HG03175 (cell line): ENCODE data around the gene GAREM1.
"Not testable (repeated sequence)": the region's sequence is repeated elsewhere in the genome, so short reads cannot be mapped to it uniquely, and the experiment has no call there.

Source experiments
- ATAC-seq: cut with Tn5 transposase; IDR thresholded peaks from one replicate; pipeline ENCODE4 v1.9.1; 2021; ENCODE audit warnings: mild to moderate bottlenecking, moderate library complexity; ENCODE audit not compliant: unreplicated experiment

GAREM1 gene

GRCh38 chr18:32297579-32298170 lies 173.0 kb downstream of the GAREM1 start:
- no peak for ATAC-seq

GRCh38 chr18:32296851-32297250 lies 173.8 kb downstream of the GAREM1 start:
- no peak for ATAC-seq

DNA sequence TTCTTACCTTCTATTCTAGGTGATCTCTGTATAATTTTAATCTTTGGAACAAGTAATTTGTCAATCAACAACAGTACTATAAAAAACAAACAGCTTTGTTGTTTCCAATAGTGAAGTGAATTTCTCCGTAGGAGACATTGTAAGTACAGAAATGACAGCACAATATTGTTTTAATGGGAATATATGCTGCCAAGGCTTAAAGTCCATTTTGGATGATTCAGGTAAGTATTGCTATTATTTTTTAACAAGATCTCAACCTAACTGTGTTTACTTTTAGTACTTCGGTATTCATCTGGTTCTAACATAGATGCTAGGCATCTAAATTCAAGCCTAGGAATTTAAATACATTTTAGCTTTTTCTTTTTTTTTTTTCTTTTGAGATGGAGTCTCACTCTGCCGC lies 175.1 kb downstream of the GAREM1 start:
- no peak for ATAC-seq

DNA sequence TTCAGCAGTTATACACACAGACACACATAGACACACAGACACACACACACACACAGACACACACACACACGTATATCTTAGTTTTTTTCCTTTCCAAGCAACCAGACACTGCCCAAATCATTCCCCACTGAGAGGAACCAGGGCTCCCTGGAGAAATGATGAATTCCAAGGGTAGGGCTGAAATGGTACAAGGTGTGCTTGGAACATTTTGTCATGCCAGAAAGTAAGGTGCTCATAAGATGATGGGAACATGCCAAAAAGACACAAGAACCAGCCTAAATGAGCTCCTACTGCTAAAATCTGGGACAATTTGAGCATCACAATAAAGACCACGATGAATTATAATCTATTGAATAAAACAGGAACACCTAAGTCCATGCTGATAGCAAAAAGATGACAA lies 177.6 kb downstream of the GAREM1 start:
- no peak for ATAC-seq

GRCh38 chr18:32291623-32292022 lies 179.1 kb downstream of the GAREM1 start:
- ATAC-seq: not testable (repeated sequence)

- ATAC-seq: no peak
These were observed 179.9 kb downstream of the GAREM1 start for GRCh38 chr18:32290810-32291209.

DNA sequence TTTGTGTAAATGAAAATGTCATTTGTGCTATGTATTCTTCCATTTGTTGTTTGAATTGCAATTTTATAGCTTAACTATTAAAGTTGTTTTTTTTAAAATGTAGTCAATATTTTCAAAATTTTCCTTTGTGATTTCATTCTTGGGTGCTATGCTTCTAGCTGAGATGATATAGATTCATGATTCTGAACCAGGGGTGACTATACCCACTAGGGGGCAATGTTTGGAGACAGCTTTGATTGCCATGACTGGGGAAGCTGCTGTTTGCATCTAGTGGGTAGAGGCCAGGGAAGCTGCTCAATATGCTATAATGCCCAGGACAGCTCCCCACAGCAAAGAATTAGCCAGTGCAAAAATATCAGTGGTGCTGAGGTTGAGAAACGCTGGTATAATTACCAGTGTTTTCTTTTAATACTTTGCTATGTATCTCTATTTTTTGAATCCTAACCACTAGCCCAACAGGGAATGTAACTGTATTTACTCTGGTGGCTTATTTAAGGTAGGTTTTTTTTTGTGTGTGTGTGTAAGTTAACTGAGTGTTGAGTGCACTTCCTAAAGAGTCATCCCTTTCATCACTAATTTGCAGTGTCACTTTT lies 181.1 kb downstream of the GAREM1 start:
- peak; percentile 87 for ATAC-seq

DNA sequence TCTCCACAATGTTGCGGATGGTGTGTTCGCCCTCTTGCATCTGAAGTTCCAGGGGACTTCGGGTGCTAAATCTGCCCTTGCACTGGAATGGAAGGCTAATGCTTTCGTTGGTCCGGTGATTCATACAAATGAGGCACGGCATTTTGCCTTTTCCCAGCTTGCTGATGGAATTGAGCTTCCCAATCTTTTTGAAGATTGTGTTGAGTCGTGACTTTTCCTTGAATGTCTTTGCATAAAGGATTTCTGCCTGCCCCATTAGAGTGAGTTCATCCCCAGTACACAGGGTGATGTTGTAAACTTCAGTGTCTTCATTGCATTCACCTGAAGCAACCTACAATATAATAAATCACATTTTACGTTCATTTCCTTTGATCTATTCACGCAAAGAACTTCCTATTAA lies 182.8 kb downstream of the GAREM1 start:
- no peak for ATAC-seq

DNA sequence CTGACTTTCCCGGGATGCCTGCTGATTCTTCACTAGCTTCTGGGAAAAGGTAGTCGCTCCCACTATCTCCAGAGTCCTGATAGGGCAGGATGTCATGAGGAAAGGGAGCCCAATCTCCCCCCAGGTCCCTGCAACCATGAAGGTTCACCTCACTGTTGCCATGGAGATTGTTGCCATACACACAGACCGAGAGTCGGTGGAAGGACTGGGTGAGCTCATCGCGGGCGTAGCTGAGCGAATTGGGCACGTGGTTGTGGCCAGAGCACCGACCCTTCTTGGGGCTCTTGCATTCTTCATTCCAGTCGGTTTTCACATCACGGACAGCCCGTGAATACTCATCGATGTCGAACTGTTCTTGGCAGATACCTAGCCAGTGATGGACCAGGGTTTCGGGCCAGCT lies 183.4 kb downstream of the GAREM1 start:
- ATAC-seq: no peak

DNA sequence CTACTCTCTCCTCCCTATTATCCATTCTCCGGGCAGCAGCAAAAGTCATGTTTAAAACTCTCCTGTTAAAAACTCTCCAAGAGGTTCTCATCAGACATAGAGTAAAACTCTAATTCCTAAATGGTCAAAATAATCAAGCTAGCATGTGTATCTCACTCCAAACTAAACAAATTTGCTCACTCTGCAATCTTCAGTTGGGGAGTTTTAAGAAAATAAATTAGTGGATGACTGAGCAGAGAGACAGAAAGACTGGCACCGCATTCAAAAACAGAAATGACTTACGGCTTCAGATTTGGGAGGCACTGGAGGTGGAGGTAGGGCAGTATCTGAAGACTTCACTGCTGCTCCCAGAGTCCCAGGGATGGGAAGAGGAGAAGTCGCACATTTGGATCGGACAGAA lies 183.9 kb downstream of the GAREM1 start:
- ATAC-seq: no peak

DNA sequence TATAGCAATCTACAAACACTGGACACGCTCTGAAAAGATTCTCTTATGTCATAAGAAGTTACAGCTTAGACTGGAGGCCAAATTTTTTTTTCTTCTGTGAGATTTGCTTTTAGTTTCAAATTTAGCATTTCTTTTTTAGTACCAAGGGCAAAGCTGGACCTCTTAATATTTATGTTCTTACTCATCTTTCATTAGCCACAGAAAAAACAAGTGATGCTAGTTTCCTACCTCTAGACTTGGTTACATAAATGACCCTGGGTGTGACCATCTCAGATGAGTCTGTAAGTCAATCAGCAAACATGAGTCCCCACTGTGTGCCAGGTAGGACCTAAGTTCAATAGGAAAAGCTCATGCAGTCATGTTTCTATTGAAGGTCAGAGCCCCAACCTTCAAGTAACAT lies 186.4 kb downstream of the GAREM1 start:
- no peak for ATAC-seq

GRCh38 chr18:32280911-32281310 lies 189.8 kb downstream of the GAREM1 start:
- no peak for ATAC-seq

DNA sequence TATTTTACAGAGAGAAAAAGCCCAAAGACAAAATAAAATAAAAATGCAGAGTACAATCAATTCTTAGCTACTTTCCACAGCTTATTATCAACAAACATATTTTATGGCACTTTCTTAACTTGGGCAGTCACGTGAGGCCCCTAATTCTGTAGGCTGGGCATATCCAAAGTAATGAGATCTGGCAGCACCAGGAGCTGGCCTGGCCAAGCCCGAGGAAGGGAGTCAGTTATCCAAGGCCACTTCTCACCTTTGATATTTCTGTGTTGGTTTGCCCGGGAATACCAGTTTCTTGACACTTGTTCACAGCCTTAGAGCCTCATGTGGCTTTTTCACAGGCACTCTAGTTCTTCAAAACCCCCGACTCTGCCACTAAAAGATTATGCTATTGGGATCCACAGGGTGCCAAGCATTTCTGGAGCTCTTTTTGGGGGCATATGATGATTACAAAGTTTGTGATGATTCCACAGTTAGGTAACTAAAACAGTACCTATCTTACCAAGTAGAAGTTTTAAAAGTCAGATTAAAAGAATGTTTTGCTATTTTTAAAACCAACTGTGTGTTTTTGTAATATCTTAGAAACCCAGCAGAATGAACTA lies 190.4 kb downstream of the GAREM1 start:
- no peak for ATAC-seq

DNA sequence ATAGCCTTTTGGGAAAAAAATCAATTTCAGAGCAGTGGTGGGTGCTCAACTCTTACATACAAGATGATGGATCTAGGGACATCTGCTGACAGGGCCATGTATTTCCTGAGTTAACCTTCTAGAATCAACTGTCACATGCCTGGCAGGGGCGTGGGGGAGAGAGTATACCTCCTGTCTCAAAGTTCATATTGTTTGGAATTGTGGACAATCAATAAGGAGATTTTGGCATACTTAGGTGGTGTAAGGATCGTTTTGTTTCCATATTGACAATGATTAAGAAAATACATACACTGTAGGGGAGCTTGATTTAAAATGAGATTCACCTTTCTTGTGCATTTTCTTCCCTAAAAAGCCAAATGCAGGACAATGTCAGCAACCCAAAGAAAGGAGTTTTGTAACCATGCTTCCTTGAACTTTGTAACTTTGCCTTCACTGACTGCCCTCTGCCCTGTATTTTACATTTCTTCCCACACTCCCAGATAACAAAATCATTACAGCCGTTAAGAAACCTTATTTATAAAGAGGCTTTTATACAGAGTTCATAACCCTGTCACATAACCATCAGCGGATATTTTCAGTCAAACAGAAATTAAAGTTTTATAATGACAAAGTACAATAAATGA lies 192.4 kb downstream of the GAREM1 start:
- ATAC-seq: no peak

DNA sequence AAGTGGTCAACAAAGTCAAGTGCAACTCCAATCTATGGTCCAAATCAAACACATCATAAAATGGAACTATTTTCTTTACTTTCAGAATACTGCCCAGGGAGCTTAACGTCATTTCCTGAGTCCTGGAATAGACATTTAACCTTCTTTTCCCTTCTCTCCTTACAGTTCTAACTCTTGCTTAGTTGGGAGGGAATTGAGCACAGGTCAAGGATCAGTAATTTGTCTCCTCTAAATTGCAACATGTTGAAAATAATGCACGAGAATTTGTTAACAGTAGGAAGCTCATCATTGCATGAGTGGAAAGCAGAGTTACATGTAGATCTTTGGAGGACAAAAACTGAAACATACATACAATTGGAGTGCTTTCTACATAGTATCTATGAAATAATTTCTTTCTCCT lies 193.1 kb downstream of the GAREM1 start:
- no peak for ATAC-seq

DNA sequence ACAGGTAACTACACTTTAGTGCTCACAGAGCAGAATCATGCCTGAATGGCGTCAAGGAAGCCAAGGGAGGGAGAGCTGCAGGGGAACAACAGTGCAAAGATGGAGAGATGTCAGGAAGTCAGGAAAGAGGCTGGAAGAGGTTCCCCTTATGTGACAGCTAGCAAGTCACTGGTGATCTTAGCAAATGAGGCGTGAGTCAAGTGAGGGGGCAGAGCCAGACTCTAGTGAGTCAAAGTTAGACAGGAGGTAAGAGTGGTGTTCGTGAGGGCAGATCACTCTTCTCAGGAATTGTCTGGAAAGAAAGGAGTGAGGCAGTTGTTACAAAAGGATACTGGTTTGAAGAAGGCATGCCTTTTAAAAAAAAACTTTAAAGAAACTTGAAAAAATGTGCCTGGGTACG lies 193.8 kb downstream of the GAREM1 start:
- ATAC-seq: no peak

GRCh38 chr18:32276256-32276655 lies 194.4 kb downstream of the GAREM1 start:
- no peak for ATAC-seq

DNA sequence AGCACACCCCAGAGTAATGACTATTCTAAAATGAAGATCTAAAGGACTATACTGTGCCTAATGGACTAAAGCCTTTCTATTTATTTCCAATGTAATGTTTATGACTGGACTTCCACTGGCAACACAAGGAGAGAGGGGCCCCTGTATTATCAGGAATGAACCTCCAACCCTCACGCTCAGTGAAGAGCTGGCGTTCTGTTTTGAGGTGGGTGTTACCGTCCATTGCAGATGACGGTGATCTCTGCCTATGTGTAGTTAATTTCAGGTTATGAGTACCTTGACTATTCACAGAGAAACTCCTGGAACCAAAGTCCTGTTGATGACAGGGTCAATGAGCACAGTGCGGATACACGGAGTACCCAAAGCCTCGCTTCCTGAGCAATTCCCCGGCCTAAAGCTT lies 195.5 kb downstream of the GAREM1 start:
- ATAC-seq: no peak

DNA sequence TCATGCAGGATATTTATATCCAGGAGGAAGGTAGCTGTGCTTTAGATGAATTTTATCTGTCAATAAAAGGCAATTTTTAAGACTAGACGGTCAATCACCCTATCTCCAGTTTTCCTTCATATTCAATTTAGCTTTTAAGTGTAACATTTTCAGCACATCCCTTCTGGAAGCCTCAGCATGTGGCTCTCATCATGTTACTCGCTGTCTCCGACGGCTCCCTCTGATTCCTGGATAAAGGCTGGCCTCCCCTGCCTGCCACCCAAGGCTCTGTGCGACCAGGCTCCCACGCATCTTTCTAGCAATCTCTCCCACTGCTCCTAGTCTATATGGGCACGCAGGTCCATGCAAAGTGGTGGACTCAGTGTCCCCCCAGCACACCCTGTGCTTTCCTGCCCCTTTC lies 196.4 kb downstream of the GAREM1 start:
- no peak for ATAC-seq

GRCh38 chr18:32271672-32272208 lies 198.9 kb downstream of the GAREM1 start:
- peak; percentile 85 for ATAC-seq

DNA sequence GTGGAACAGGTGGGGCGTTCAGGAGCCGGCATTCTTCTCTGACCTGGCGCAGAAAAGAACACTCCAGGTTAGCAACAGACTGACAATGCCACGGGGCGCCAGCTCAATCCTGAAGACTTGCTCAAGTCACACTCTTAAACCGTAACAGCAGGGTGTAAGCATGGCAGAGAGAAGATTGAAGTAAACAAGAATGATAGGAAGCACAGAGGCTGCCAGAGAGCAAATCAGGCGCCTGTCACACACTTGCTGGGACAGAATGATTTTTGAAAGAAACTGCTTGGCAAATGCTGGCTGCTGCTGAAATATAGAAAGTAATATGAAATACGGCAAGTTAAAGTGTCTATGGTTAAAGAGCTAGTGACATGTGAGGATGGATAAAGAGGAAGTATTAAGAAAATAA lies 200.3 kb downstream of the GAREM1 start:
- no peak for ATAC-seq

DNA sequence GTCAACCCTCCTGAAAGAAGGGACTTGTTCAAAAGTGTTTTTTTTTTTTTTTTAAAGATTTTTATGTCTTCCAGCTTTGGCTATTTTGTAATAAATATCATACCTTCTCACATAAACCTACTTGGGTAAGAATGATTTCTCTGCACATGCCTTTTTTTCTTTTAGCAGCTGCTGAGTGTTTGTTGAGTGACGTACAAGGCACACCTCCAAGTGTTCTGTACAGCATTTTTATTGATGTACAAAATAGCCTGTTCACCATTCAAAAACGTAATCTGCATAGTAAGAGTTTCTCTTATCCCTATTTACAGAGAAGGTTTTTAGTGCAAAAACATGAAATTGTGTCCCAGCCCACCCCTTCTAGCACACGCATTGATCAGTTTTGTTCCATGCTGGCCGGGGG lies 203.2 kb downstream of the GAREM1 start:
- ATAC-seq: no peak
